GM12891 (cell line): ENCODE data around the gene VWC2.

Source experiments
- POLR2A ChIP-seq: IDR thresholded peaks from 2 replicates; pipeline ENCODE4 v1.6.1; 2011; ENCODE audit warnings: low read depth, low read length, control low read depth
- POLR2AphosphoS5 ChIP-seq: IDR thresholded peaks from 2 replicates; pipeline ENCODE4 v1.6.1; 2011; ENCODE audit warnings: low read depth, low read length, control low read depth
- POU2F2 ChIP-seq: IDR thresholded peaks from 2 replicates; pipeline ENCODE4 v1.6.1; 2011; ENCODE audit warnings: low read depth, mild to moderate bottlenecking, control low read depth, low read length, moderate library complexity

GRCh38 chr7:49768835-49769234, 4.6 kb upstream of the VWC2 start:
- TF ChIP-seq POLR2A, result no peak
- TF ChIP-seq POLR2AphosphoS5, result no peak
- no peak for TF ChIP-seq POU2F2
